Stimulated activated CD4-positive, alpha-beta T cell treated with anti-CD3 and anti-CD28 coated beads, Interleukin-4, amount 100 ng/mL, for 1 hour (primary cell): ENCODE data around the gene CCDC85B.

Experiments
- DNase-seq: peaks from one replicate; pipeline ENCODE4 v3.0.0-alpha.2; 2020

The CCDC85B gene

DNA sequence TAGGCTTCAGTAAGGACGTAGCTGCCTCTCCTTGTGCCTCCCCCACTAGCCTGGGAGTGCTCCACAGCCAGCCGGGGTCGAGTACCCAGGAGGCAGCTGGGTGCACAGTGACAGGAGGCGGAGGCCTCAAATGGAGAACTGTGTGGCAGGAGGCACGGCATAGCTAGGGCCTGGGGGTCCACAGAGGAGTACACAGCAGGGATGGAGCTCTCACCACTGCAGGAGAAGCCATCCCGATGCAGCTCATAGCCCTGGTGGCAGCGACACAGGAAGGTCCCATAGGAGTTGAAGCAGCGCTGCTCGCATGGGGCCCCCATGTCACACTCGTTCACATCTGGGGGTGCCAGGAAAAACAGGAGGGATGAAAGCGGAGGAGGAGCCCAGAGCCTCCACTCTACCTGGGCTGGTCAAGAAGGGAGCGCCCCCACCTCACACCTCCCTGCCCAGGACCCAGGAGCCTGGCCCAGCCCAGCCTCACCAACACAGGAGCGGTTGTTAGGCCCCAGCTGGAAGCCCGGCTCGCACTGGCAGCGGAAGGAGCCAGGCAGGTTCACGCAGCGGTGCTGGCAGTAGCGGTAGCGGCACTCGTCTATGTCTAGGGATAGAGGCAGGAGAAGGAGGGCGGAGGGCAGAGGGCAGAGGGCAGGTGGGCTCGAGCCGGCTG is 20.7 kb upstream of the CCDC85B start:
- no peak for DNase-seq

DNA sequence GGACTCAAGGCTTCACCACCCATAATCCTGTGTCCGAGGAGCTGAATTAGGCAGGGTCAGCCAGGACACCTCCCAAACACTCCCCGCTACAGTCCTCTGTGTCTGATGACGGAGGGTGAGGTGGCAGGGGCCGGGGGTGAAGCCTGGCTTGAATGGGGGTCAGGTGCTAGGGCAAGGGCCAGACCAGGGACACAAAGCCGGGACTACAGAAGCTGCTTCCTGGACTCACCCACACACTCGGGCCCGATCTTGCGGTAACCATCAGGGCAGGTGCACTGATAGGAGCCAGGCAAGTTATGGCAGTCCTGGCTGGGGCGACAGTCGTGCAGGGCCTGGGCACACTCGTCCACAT is 20.2 kb upstream of the CCDC85B start:
- no peak for DNase-seq

DNA sequence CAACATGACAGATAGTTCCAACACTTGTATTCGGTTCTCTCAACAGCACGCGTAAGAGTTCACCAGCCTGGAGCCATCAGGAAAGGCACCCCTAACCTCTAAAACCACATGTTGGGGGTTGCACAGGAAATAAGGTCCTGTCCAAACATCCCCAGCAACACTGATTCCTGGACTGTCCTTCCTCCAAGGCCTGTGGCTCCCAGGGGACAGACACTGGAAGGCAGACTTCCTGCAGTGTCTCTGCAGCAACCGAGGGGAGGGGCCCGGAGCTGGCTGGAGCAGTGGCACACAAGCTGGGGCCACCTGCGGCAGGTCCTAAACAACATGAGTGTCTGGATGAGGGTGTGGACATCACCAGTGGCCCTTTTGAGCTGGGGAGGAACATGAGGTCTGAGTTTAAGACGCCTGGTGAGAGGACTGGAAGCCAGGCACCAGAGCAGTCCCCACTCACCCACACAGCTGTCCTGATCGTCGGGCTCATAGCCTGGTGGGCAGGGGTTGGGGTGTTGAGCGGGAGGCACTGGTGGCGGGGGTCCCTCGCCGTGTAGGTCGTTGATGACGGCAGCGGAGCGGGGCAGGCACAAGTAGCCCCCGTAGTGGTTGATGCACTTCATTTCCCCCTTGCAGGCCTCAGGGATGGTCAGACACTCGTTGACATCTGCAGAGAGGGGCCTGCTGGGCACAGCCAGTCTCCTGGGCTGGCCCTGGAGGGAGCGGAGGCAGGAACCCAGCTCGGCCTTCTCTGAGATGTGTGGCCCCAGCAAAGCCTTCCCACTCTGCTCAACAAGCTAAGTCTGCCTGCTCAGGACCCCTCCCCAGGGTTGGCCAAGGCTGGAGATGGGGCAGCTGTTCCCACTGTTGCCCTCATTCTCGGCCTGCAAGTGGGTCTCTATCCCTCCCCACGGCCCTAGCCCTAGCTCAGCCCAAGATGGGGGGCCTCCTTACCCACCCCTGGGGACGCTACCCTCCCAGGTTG is 19.5 kb upstream of the CCDC85B start:
- DNase-seq, result no peak

DNA sequence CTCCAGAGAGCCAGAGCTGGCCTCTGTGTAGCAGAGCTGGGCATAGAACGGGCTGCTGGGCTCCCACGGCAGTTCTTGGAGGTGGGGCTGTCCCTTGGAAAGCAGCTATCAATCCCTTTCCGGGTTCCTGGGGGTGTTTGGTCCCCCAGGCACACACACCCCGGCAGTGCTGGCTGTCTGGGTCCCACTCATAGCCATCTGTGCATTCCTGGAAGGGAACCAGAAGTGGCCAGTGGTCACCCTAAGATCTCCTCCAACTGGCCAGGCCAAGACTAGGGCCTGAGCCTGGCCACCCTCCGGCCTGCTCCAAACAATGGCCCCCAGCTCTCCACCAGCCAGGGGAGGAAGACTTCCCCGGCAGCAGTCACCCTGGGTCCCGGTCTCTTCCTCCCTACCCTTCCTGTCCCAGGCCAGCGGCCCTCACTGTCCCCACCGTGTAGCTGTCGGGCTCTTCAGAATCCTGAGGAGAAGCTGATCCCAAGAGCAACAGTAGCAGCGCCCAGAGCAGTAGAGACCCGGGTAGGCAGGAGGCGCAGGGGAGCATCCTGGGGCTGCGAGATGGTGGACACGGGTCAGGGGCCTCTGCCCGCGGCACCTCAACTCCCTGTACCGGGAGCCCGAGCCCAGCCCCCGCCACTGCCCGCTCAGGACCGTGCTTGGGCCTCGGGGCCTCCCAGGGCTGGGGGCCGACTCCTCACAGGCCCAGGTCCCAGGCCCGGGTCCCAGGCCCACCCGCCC is 18.5 kb upstream of the CCDC85B start:
- DNase-seq, result no peak

DNA sequence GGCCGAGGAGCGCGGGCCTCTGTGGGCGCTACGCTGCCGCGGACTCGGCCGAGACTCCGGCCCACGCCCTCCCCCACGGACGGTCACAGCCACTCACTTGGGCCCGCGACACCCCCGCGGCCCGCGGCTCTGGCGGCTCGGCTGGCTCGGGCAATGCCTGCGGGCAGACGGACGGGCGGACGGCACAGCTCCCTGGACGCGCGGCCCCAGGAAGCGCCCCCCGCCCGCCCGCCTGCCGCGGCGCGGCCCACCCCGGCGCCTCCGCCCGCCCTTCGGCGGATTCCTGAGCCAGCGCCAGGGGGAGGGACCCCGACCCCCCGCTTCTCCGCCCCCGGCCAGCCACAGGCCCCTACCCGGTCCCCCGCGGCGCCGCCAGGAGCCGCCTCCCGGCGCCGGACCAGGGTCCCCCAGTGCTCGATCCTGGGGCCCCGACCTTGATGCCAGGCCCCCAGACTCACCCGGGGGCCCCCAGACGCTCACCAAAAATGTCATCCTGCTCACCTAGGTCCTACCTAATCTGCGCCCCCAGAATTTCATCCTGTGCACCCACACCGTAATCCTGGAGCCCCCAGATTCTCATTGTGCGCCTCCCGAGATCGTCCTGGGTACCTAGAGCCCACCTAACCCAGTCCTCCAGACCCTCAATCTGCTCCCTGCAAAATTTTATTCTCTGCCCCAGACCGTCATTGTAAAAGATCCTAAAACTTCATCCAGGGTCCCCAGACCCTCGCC is 17.7 kb upstream of the CCDC85B start, which contains the start of gene EFEMP2:
Gene EFEMP2, minus strand, starts transcription at position 215 of the 732 bp plus-strand sequence. CDS start 446 bp downstream, outside the sequence.
- no peak for DNase-seq

DNA sequence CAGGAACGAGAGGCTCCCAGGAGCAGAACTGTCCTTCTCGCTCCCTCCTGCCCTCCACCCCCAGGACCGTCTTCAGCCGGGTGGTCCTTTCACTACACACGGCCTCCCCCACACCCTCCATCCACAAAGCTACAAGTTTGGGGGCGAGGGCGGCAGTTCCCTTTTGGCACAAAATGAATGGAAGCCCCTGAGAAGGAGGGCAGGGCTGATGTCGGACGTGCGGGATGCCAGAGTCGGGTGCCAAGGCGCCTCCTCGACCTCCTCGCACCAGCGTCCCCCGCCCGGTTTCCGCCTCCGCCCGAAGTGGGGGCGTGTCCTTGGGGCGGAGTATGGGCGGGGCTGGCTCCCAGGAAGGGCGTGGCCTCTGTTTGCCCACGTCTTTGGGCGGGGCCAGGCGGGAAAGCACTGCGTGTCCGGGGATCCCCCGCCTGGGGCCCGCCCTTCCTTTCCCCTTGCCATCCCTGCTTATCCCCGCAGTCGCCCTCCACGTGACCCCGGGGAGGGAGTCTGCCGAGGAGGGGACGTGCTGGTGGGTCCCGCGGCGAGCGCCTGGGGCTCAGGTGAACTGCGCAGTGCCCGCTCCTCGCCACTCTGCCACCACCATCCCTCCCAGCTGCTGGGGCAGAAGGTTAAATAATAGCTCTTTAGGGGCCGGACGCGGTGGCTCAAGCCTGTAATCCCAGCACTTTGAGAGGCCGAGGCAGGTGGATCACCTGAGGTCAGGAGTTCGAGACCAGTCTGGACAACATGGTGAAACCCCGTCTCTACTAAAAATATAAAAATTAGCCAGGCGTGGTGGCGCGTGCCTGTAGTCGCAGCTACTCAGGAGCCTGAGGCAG is 16.9 kb upstream of the CCDC85B start:
- peak; percentile 95 for DNase-seq

DNA sequence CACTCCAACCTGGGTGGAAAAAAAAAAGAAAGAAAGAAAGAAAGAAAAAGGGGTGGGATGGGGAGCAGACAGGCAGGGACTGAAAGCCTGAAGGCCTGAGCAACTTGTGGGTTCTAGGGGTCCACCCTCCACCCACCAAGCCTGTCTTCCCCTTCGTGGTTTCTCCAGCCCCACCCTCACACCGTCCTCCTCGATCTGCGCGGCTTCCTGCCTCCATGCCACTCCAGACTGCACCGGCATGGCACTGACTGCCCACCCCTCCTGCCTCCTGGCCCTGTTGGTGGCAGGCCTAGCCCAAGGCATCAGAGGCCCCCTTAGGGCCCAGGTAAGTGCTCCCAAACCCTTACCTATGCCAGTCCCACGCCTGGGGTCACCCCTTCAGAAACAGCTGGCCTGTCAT is 10.9 kb upstream of the CCDC85B start, which contains the start of gene CTSW:
Gene CTSW, plus strand, starts transcription at position 221 of the 400 bp plus-strand sequence. Its CDS starts 18 bp downstream, at position 239.
- DNase-seq, result no peak

DNA sequence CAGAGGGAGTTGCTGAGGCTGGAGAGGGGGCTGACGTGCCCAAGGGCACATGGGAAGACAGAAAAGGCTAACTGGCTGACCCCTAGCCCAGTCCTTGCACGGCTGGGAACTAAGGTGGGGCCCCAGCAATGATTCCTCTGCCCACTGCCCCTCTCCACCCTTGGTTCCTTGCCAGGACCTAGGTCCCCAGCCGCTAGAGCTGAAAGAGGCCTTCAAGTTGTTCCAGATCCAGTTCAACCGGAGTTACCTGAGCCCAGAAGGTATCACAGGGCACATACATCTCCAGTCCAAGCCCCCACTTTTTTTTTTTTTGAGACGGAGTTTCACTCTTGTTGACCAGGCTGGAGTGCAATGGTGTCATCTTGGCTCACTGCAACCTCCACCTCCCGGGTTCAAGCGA is 10.4 kb upstream of the CCDC85B start:
- no peak for DNase-seq

DNA sequence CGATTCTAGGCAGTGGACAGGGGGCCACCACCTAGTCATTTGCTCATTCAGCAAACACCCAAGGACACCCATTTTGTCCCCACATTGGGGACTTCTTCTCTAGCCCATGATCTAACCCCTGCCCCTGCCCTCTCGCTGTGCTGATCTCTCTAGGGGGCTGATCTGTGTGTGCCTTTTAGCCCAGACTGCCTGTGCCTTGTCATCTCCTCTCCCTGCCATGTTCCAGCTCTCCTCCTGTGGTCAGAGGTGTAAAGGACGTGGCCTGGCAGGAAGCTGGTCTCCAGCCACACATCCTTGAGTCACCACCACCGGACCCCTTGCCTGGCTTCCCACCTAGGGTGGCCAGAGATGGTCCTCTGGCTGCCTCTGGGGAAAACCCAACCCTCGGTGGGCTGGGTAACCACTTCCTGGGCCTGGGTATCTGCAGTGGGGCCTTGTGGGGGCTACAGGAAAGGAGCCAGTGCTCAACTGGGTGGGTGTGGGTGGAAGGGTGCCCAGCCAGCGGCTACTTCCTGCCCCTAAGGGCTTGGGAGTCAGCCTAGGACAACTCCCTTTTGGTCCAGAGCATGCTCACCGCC is 9.5 kb upstream of the CCDC85B start:
- no peak for DNase-seq

DNA sequence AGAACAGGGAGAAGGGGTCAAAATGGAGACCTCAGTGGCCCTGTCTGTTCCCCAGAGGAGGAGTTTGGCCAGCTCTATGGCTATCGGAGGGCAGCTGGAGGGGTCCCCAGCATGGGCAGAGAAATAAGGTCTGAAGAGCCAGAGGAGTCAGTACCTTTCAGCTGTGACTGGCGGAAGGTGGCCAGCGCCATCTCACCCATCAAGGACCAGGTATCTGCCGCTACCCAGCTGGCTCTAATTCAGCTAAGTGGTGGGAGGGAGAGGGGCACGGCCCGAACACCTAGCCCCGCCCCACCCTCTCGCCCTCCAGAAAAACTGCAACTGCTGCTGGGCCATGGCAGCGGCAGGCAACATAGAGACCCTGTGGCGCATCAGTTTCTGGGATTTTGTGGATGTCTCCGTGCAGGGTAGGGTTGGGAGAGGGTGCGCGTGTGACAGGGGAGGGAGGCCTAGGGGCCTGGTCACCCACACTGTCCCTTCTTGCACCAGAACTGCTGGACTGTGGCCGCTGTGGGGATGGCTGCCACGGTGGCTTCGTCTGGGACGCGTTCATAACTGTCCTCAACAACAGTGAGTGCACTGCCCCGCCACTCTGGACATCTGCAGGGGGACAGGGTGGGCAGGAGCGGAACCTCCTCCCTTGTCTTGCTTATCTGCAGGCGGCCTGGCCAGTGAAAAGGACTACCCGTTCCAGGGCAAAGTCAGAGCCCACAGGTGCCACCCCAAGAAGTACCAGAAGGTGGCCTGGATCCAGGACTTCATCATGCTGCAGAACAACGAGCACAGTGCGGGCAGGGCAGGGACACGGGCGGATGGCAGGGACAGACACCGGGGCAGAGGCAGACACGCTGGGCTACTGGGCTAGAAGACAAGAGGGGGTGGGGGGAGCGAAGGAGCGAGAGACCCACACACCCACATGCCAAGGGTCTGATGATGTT is 8.1 kb upstream of the CCDC85B start:
- DNase-seq, result no peak

DNA sequence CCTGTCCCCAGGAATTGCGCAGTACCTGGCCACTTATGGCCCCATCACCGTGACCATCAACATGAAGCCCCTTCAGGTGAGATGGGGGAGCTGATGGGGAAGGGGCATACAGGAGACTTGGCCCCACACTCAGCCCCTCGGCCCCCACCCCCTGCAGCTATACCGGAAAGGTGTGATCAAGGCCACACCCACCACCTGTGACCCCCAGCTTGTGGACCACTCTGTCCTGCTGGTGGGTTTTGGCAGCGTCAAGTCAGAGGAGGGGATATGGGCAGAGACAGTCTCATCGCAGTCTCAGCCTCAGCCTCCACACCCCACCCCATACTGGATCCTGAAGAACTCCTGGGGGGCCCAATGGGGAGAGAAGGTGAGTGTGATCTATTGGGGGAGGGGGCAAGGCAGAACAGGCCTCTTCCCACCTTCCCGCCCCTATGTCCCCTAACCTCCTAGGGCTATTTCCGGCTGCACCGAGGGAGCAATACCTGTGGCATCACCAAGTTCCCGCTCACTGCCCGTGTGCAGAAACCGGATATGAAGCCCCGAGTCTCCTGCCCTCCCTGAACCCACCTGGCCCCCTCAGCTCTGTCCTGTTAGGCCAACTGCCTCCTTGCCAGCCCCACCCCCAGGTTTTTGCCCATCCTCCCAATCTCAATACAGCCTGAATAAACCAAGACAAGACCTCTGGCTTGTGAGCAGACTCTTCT is 7.3 kb upstream of the CCDC85B start:
- no peak for DNase-seq

DNA sequence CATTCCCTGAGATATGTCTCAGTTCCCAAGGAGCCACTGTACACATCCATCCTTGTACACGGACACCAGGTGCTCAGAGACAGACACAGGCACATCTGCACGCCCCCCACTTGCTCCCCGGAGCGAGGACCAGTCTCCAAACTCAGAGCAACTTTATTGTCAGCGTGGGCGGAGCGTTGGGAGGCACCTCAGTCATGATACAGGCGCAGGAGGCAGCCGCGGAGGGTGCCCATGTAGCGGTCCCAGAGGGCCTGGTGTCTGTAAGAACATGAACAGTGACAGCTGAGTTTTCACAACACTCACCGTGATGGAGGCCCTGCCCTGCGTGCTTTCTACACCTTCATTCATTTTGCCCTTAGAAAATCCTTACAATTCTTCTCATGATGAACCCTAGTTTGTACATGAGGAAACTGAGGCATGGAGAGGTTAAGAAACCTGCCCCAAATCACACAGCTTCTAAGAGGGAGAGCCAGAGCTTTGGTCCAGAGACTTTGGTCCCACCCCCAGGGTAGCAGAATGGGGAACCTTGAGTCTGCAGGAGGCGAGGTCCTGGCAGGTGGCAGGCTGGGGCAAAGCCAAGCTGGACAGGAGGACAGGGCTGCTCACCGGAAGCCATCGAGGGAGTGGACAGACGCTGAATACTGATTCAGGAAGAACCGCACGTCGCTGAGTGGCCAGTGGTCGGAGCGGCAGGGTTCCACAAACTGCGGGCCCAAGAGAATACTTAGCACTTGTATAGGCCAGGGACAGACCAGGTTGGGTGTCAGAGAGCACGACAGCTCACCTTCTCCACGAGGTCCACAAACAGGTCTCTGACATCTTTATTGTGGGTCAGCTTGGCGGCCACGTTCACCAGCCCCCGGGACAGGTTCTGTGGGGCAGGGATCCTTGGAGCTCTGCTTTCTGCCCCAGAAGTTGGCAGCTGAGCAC is 6.4 kb upstream of the CCDC85B start:
- DNase-seq, result no peak

DNA sequence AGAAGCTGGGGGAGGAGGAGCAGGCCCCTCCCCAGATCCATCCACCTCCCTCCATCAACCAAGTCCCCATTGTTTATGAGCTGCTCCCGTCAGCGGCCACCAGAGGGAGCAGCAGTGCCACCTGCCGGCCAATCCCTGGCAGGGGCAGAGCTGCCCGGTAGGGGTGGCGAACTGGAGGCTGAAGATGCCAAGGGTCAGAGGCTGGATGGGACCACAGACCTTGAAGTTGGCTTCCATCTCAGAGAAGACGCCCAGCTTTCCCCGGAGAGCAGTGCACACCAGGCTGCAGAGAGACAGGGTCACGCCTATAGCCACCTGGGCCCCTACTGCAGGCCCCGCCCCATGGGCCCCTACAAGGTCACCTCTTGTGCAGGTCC is 5.8 kb upstream of the CCDC85B start:
- peak; percentile 84 for DNase-seq

DNA sequence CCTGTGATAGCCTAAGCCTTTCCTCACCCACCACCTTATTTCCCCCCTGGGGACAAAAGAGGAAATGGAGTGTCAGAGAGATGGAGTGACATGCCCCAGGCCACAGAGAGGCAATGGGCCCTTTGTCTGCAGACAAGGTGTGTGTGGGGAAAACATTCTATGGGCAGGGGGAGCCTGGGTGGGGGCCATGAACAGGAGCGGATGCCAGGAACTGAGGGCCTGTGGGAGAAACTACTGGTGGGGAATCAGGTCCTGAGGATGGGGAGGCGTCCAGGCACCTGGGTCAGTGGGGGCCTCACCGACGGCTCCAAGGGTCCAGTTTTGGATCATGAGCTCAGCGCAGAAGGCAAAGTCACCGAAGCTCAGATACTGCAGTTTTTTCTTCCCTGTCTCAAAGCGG is 5.2 kb upstream of the CCDC85B start:
- no peak for DNase-seq

DNA sequence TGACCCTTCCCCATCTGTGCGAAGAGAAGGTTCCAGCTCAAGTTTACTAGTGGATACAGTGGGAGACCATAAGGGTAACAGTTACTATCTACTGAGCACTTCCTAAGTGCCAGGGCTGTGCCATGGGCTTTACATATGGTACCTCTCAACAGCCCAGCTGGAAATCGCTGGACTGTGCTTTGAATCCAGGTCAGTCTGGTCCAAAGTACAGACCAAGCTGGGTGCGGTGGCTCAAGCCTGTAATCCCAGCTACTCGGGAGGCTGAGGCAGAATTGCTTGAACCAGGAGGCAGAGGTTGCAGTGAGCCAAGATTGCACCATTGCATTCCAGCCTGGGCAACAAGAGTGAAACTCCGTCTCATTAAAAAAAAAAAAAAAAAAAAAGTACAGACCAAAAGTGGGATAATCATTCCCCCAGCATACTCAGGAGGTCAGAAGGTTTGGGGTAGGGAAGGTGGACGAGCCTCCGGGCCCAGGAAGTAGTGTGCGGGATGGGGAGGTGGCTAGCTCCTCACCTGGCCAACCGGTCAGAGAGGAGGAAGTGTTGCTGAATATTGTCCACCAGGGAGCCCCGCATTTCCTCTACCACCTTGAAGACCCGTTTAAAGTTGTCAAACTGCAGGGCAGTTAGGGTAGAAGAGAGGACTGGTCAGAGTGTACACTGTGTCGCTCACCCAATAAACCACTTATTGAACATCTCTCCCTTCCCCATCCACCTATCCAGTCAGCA is 4.5 kb upstream of the CCDC85B start:
- no peak for DNase-seq

DNA sequence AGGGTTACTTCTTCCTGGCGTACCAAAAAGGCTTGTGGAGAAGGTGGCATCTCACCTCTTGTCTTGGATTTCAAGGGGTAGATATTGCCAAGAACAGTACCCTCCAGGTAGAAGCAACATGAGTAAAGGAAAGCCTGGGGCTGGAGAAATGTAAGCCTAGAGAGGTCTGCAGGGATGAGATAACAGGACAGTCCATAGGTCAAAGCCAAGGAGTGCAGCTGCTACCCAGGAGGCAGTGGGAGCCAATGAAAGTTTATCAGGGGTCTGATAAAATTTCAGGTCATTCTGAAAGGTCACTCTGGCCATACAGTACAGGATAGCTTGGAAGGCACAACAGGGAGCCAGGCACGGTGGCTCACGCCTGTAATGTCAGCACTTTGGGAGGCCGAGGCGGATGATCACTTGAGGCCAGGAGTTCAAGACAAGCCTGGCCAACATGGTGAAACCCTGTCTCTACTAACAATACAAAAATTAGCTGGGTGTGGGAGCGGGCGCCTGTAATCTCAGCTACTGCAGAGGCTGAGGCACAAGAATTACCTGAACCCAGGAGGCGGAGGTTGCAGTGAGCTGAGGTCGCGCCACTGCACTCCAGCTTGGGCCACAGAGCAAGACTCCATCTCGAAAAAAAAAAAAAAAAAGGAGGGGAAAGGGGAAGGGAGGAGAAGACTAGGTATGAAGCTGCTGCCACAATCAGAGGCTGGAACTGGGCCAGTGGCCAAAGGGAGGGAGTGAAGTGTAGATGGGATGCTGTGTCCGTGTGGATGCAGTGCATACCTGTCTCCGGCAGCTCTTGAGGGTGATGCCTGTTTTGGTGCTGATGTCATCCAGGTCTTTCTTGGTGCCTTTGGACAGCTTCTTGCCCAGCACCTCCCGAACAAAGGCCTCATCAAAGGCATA is 3.4 kb upstream of the CCDC85B start:
- DNase-seq, result no peak
